ENCODE results near the gene MCC.

DNA sequence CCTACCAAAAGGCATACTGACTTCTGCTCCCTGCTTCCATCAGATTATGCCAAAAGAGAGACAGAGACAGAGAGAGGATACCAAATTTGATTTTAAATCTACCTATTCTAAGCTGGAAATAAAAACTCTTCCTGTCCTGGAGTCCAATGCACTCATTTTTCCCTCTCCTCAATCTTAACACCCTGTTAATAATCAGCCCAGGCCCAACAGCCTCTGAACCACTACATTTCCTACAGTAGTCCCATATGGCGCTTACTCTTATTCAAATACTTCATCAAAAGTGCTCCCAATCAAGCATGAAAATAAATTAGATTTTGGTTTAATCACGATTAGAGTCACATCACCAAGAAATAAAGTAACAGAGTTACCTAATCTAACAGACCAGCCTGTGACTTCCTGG is 205.8 kb downstream of the MCC start:
- TF ChIP-seq CTCF (IDR thresholded peaks at IDR 0.05) (no peak), EZH2 (IDR thresholded peaks at IDR 0.05; ENCODE audit: borderline replicate concordance, insufficient read depth, low read depth, low read length, poor library complexity, severe bottlenecking) (no peak)

Measured in B cell (primary cell).